Left lung (tissue), 10 donors: ENCODE data around the gene SLCO3A1. TPM values are rescaled to one million over a fixed set of nuclear protein-coding genes. Genes with fewer than 3 reads are reported as not detected.

Source experiments
- ATAC-seq: fragments of 200-7000 bp; cut with Tn5 transposase; one replicate; pipeline ENCODE4 v1.9.1; 2020; ENCODE audit warnings: moderate library complexity
- DNase-seq, 4 donors: peaks; one replicate each; pipeline ENCODE4 v3.0.0-alpha.2; 2013 to 2020
- H3K27ac ChIP-seq, 2 donors: fragments of 200-600 bp; sonication (generic) in 1 of 2; one replicate each; pipeline versions ENCODE4 v1.5.0 to v1.8.0; 2020 to 2021
- H3K27me3 ChIP-seq, 2 donors: fragments of 200-600 bp; sonication (generic) in 1 of 2; one replicate each; pipeline versions ENCODE4 v1.5.0 to v1.8.0; 2020 to 2021
- H3K36me3 ChIP-seq, 2 donors: fragments of 200-600 bp; sonication (generic) in 1 of 2; one replicate each; pipeline versions ENCODE4 v1.5.0 to v1.8.0; 2020 to 2021
- H3K4me1 ChIP-seq, 2 donors: fragments of 200-600 bp; one replicate each; pipeline ENCODE4 v1.8.0; 2021
- H3K4me3 ChIP-seq, 2 donors: fragments of 200-600 bp; sonication (generic) in 1 of 2; one replicate each; pipeline versions ENCODE4 v1.5.0 to v1.8.0; 2020 to 2021; ENCODE audit warnings: mild to moderate bottlenecking in 1 of 2
- H3K9me3 ChIP-seq, 2 donors: fragments of 200-600 bp; sonication (generic) in 1 of 2; one replicate each; pipeline versions ENCODE4 v1.5.0 to v1.8.0; 2020 to 2021
- CTCF ChIP-seq, 2 donors: fragments of 200-600 bp; sonication (generic) in 1 of 2; IDR thresholded peaks; one replicate each; pipeline versions ENCODE4 v1.5.0 to v1.8.0; 2021; ENCODE audit warnings: antibody characterized with exemption in 2 of 2
- intact Hi-C, 2 donors: fragments of 100-400 bp; cut with DNase I; formaldehyde crosslinking; loops; one replicate each; pipeline versions ENCODE4 v1.11.2 to v1.14.2; 2022
- polyA plus RNA-seq, 6 donors: library from polyadenylated mRNA; unstranded; fragments of 120-200 nt; gene quantifications; one replicate each; pipeline ENCODE4 v1.2.1, GENCODE V29; 2013; ENCODE audit not compliant: insufficient read length in 6 of 6
- total RNA-seq, 2 donors: library from RNA; stranded (reverse); fragmentation: NEBNext Ultra II Directional; extraction: Animal tissue kit (Norgen Biotek cat#: 25700); gene quantifications; one replicate each; pipeline ENCODE4 v1.2.1, GENCODE V29; 2021
- donor health status: DM: no; HTN: yes; CAD: no.
- donor health status: DM: no; HTN: no; CAD: no.

The SLCO3A1 gene
- total and polyA plus RNA-seq, 8 donors, result 7.7 to 49.0 (median 11.9) TPM

DNA sequence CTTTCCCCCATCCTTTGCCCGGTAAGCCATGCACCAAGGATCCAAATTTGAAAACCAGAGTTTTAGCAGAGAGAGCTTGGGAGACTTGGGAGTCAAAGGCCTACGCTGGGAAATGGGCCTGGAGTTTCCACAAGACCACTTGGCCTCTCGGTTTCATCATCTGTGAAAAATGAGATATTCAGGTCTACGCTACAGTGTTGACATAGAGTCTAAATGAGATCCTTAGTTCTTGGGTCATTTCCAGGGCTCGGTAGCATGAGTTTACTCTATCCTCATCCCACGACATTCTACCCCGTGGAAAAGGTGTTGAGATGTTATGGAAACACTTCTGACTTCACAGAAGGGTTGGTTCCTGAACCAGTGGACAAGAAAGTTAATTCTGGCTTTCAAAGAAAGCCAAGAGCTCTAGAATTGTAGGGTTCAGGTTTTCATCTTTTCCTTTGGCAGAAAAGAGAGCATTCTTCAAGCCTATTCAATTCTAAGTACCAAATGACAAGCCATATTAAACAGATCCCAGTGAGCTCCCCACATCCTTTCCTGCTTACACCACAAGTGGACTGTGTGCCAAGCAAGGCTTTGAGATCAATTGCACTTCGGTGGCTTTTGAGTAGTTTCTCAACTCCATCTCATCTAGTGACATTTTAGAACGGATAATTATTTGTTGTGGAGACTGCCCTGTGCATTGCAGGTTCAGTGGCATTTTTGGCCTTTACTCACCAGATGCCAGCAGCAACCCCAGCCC, 219.7 kb downstream of the SLCO3A1 start:
- no peaks in the 10 kb centered on the region for H3K36me3 ChIP-seq
- H3K4me1 ChIP-seq, result peaks cover 34 to 81% of the 10 kb centered on the region in 2 donors
- peak; percentile 21 for ATAC-seq
- peak overlapping the region in 1 of 2 donors; percentile 40 for H3K27ac ChIP-seq
- intact Hi-C loops, result loop anchor here in 1 of 2 donors (10.0 kb wide), 1 partner anchor 128 kb away; no protein-coding TSS in a partner anchor
- H3K9me3 ChIP-seq, result no peaks in the 10 kb centered on the region
- no peaks in the 10 kb centered on the region for H3K27me3 ChIP-seq
- H3K4me3 ChIP-seq, result no peak overlapping the region
- TF ChIP-seq CTCF (IDR thresholded peaks at IDR 0.05), result no peak
- DNase-seq, result no peak

- H3K27ac ChIP-seq, result peak overlapping the region; percentile 23 to 40
- intact Hi-C loops, result loop anchor here in 1 of 2 donors (10.0 kb wide), 1 partner anchor 129 kb away; no protein-coding TSS in a partner anchor
- H3K9me3 ChIP-seq, result no peaks in the 10 kb centered on the region
Observed at GRCh38 chr15:92074101-92074500, 220.6 kb downstream of the SLCO3A1 start.

DNA sequence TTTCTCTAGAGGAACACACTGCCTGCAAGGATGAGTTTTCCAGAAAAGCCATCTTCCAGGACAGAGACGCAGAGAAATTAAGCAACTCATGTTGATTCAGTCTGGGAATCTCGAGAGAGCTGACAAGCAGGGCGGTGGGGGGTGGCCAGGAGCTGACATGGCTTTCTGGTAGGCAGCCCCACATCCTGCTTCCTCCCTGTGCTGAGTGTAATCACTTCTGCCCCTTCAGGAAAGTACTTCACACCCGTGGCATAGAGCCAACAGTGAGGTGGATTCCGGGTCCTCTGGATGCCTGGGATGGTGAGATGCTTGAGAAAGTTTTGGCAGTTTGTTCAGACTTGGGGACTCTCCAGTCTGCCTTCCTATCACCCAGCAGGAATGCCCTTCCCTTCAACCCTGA, 221.1 kb downstream of the SLCO3A1 start:
- ATAC-seq (peak; percentile 69), DNase-seq (peak; percentile 14 to 80 (median 72))
- H3K4me3 ChIP-seq, result no peak overlapping the region
- H3K9me3 ChIP-seq, result no peaks in the 10 kb centered on the region
- H3K4me1 ChIP-seq, result peaks cover 30 to 66% of the 10 kb centered on the region in 2 donors
- H3K27me3 ChIP-seq, result no peaks in the 10 kb centered on the region
- TF ChIP-seq CTCF (IDR thresholded peaks at IDR 0.05), result no peak
- peak overlapping the region; percentile 2 to 23 for H3K27ac ChIP-seq
- intact Hi-C loops, result loop anchor here in 1 of 2 donors (5.0 to 10.0 kb wide), 2 partner anchors 130 to 222 kb away; partner anchors contain the start of gene SLCO3A1
- H3K36me3 ChIP-seq, result no peaks in the 10 kb centered on the region

More at GRCh38 chr15:92074101-92074500, 220.6 kb downstream of the SLCO3A1 start:
- H3K4me1 ChIP-seq, result peaks cover 34 to 72% of the 10 kb centered on the region in 2 donors
- DNase-seq, result no peak
- no peaks in the 10 kb centered on the region for H3K27me3 ChIP-seq
- H3K4me3 ChIP-seq, result no peak overlapping the region
- no peaks in the 10 kb centered on the region for H3K36me3 ChIP-seq
- no peak for TF ChIP-seq CTCF (IDR thresholded peaks at IDR 0.05)
- ATAC-seq, result no peak

- TF ChIP-seq CTCF (IDR thresholded peaks at IDR 0.05), result no peak
- intact Hi-C loops, result loop anchor here in 1 of 2 donors (5.0 to 10.0 kb wide), 2 partner anchors 131 to 223 kb away; partner anchors contain the start of gene SLCO3A1
- no peak for ATAC-seq
- DNase-seq, result no peak
- Histone ChIP-seq H3K27me3 (no peaks in the 10 kb centered on the region), H3K36me3 (no peaks in the 10 kb centered on the region), H3K27ac (no peak overlapping the region), H3K9me3 (no peaks in the 10 kb centered on the region), H3K4me1 (peaks cover 22 to 55% of the 10 kb centered on the region in 2 donors), H3K4me3 (no peak overlapping the region)
Observed at GRCh38 chr15:92075764-92076163, 222.3 kb downstream of the SLCO3A1 start.

DNA sequence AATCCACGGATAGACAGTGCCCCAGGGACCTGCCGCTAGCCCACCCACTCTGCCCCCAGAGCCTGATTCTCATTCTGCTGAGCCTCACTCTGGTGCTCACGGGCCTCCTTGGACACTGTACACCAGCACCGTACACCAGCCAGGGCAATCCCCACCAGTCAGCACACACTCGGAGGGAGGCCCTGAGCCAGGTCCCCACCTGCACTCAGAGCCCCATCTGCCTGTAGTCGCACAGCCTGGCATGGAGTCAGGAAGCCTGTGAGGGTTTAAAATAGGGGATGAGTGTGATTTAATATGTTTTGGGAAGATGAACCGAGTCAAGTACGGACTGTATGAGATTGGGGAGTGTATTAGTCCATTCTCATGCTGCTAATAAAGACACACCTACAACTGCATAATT, 223.0 kb downstream of the SLCO3A1 start:
- no peaks in the 10 kb centered on the region for H3K9me3 ChIP-seq
- H3K36me3 ChIP-seq, result no peaks in the 10 kb centered on the region
- H3K27ac ChIP-seq, result no peak overlapping the region
- H3K4me1 ChIP-seq, result peaks cover 22 to 48% of the 10 kb centered on the region in 2 donors
- no peak for TF ChIP-seq CTCF (IDR thresholded peaks at IDR 0.05)
- ATAC-seq (no peak), DNase-seq (no peak)
- intact Hi-C loops, result loop anchor here in 1 of 2 donors (5.0 to 10.0 kb wide), 2 partner anchors 132 to 224 kb away; partner anchors contain the start of gene SLCO3A1
- no peaks in the 10 kb centered on the region for H3K27me3 ChIP-seq
- no peak overlapping the region for H3K4me3 ChIP-seq
